ENCODE results near the gene ADRA2B. TPM values are rescaled to one million over a fixed set of nuclear protein-coding genes. Genes with fewer than 3 reads are reported as not detected.

Gene ADRA2B
- total RNA-seq, 1 experiment from 2014 or later = 0.28 TPM

- ATAC-seq (no peak), DNase-seq (ENCODE audit: low read depth, low spot score) (no peak)
- no peak overlapping the region for H3K4me3 ChIP-seq (ENCODE audit: low read depth in 2 of 2, low read length in 2 of 2)
- H3K9me3 ChIP-seq (ENCODE audit: control insufficient read depth, insufficient read depth, low read depth, low read length) = no peaks in the 10 kb centered on the region
- intact Hi-C loops (cut with micrococcal nuclease; ENCODE audit: unreplicated experiment) = no loop called here
- H3K27me3 ChIP-seq (ENCODE audit: control insufficient read depth, insufficient read depth, low read length) = no peaks in the 10 kb centered on the region
- CTCF ChIA-PET = interaction anchor here (0.6 kb wide), 1 partner anchor 12 kb away, joined by 3 read pairs; no protein-coding TSS in a partner anchor
- H3K27ac ChIP-seq (ENCODE audit: low read length) = no peak overlapping the region
- no peaks in the 10 kb centered on the region for H3K4me1 ChIP-seq (ENCODE audit: control insufficient read depth, insufficient read depth, low read length)
- in situ Hi-C loops (cut with HindIII; ENCODE audit: low pct_unique_long_range_greater_than_20kb, low sequenced_read_pairs) = no loop called here
- POLR2A ChIA-PET = no interaction called here
- no peaks in the 10 kb centered on the region for H3K36me3 ChIP-seq (ENCODE audit: control insufficient read depth, insufficient read depth, low read length)
- TF ChIP-seq, protein P1, sequence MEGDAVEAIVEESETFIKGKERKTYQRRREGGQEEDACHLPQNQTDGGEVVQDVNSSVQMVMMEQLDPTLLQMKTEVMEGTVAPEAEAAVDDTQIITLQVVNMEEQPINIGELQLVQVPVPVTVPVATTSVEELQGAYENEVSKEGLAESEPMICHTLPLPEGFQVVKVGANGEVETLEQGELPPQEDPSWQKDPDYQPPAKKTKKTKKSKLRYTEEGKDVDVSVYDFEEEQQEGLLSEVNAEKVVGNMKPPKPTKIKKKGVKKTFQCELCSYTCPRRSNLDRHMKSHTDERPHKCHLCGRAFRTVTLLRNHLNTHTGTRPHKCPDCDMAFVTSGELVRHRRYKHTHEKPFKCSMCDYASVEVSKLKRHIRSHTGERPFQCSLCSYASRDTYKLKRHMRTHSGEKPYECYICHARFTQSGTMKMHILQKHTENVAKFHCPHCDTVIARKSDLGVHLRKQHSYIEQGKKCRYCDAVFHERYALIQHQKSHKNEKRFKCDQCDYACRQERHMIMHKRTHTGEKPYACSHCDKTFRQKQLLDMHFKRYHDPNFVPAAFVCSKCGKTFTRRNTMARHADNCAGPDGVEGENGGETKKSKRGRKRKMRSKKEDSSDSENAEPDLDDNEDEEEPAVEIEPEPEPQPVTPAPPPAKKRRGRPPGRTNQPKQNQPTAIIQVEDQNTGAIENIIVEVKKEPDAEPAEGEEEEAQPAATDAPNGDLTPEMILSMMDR (IDR thresholded peaks at IDR 0.05) = no peak
- TF ChIP-seq REST (IDR thresholded peaks at IDR 0.05; ENCODE audit: insufficient read depth in 1 of 2, low read depth in 2 of 2, low read length in 1 of 2) = no peak
- no peak for TF ChIP-seq SIN3A (IDR thresholded peaks at IDR 0.05; ENCODE audit: borderline replicate concordance, insufficient read depth, low read depth, low read length)
- no peak for TF ChIP-seq POLR2AphosphoS5 (IDR thresholded peaks at IDR 0.05; ENCODE audit: low read depth, low read length)
- TF ChIP-seq TCF7L2 (IDR thresholded peaks at IDR 0.05; ENCODE audit: low read depth, low read length) = no peak
- no TSS peak for BruUV-seq (replicated peaks)
Measured at GRCh38 chr2:96091141-96091710, 25.1 kb downstream of the ADRA2B start.

DNA sequence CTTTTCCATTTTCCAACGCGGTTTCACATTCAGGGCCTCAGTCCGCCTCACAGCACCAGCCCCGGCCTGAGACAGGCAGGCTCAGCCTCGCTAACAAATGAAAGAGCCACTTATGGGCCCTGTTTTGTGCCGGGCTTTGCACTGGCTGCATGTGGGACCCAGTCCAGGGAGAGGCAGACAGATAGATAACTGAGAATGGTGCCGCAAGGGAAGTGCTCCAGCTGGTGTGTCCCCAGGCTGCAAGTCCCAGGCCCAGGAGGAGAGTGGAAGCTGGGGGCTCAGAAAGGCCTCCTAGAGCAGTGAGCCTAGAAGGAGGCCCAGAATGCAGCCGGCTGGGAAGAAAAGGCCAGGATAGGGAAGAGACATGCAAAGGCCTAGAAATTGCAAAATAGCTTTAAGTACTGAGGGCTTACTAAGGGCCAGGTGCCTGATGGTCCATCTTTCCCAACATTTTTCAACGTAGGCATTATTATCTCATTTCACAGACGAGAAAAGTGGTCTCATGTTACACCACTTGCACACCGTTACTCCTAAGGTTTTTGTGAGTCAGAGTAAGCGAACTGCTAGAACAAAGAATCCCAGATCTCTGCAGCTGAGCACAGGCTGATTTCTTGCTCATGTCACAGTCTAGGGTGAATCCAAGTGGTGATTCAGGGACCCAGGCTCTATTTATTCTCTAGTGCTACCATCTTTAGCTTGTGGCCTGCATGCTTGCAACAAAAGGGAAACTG lies 26.0 kb downstream of the ADRA2B start:
- H3K4me3 ChIP-seq (ENCODE audit: low read depth in 2 of 2, low read length in 2 of 2) = no peak overlapping the region
- H3K27me3 ChIP-seq (ENCODE audit: control insufficient read depth, insufficient read depth, low read length) = no peaks in the 10 kb centered on the region
- DNase-seq (ENCODE audit: low read depth, low spot score) = no peak
- intact Hi-C loops (cut with micrococcal nuclease; ENCODE audit: unreplicated experiment) = no loop called here
- H3K27ac ChIP-seq (ENCODE audit: low read length) = no peak overlapping the region
- BruUV-seq (replicated peaks) = no TSS peak
- POLR2A ChIA-PET = no interaction called here
- H3K4me1 ChIP-seq (ENCODE audit: control insufficient read depth, insufficient read depth, low read length) = no peaks in the 10 kb centered on the region
- in situ Hi-C loops (cut with HindIII; ENCODE audit: low pct_unique_long_range_greater_than_20kb, low sequenced_read_pairs) = no loop called here
- no peak for ATAC-seq
- CTCF ChIA-PET = interaction anchor here (0.6 kb wide), 1 partner anchor 12 kb away, joined by 3 read pairs; no protein-coding TSS in a partner anchor
- H3K9me3 ChIP-seq (ENCODE audit: control insufficient read depth, insufficient read depth, low read depth, low read length) = no peaks in the 10 kb centered on the region
- TF ChIP-seq, protein P1 (IDR thresholded peaks at IDR 0.05) = no peak
- no peak for TF ChIP-seq SIN3A (IDR thresholded peaks at IDR 0.05; ENCODE audit: borderline replicate concordance, insufficient read depth, low read depth, low read length)
- TF ChIP-seq REST (IDR thresholded peaks at IDR 0.05; ENCODE audit: insufficient read depth in 1 of 2, low read depth in 2 of 2, low read length in 1 of 2) = no peak
- TF ChIP-seq POLR2AphosphoS5 (IDR thresholded peaks at IDR 0.05; ENCODE audit: low read depth, low read length) = no peak
- TF ChIP-seq TCF7L2 (IDR thresholded peaks at IDR 0.05; ENCODE audit: low read depth, low read length) = no peak
- H3K36me3 ChIP-seq (ENCODE audit: control insufficient read depth, insufficient read depth, low read length) = no peaks in the 10 kb centered on the region
